ENCODE measurements around the gene OPN1SW.
A peak's percentile ranks its signal among the peaks of the same experiment; 100 is the strongest.

Gene OPN1SW

DNA sequence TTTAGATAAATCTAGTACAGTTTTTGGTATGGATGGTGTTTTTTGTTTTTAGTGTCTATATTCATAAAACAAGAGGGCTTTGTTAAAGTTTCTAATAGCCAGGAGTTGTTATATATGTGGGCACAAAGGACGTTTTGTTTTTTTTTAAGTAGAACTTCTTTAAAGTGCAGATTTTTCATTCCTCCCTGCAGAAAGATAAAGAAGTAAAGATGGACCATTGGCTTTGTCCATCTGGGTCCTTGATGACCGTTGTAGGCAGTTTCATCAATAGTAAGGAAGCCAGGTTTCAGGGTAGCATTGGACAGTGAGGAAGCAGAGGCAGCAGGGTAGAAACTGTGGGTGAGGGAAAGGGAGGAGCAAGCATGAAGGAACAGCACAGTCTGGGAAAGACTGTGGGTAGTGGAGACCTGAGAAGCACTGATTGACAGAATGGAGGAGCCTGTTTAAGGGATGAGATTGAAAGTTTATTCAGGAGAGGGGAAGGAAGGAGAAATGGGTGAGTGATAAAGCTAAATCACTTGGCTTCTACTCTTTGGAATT lies 31.2 kb downstream of the OPN1SW start:
- no peak overlapping the region for H2AFZ ChIP-seq (ENCODE audit: low read depth, low read length)
- H3K4me1 ChIP-seq (ENCODE audit: low read length) = peaks cover 15% of the 10 kb centered on the region
- H3K4me2 ChIP-seq (ENCODE audit: low read length) = no peak overlapping the region
- peaks cover 45% of the 10 kb centered on the region for H3K36me3 ChIP-seq (replicated peaks; ENCODE audit: low read depth, low read length)
- peaks cover 88% of the 10 kb centered on the region for H4K20me1 ChIP-seq (ENCODE audit: insufficient read depth, low read length)
- H3K4me3 ChIP-seq (ENCODE audit: low read length) = no peak overlapping the region
- H3K79me2 ChIP-seq (ENCODE audit: low read length) = peaks cover 99% of the 10 kb centered on the region
- H3K27me3 ChIP-seq (ENCODE audit: low read depth, low read length) = no peaks in the 10 kb centered on the region
- H3K9me3 ChIP-seq (ENCODE audit: insufficient read depth, low read length) = no peaks in the 10 kb centered on the region
- TF ChIP-seq, protein P1, sequence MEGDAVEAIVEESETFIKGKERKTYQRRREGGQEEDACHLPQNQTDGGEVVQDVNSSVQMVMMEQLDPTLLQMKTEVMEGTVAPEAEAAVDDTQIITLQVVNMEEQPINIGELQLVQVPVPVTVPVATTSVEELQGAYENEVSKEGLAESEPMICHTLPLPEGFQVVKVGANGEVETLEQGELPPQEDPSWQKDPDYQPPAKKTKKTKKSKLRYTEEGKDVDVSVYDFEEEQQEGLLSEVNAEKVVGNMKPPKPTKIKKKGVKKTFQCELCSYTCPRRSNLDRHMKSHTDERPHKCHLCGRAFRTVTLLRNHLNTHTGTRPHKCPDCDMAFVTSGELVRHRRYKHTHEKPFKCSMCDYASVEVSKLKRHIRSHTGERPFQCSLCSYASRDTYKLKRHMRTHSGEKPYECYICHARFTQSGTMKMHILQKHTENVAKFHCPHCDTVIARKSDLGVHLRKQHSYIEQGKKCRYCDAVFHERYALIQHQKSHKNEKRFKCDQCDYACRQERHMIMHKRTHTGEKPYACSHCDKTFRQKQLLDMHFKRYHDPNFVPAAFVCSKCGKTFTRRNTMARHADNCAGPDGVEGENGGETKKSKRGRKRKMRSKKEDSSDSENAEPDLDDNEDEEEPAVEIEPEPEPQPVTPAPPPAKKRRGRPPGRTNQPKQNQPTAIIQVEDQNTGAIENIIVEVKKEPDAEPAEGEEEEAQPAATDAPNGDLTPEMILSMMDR (IDR thresholded peaks at IDR 0.05; ENCODE audit: low read depth, low read length) = no peak
- no peak for TF ChIP-seq EZH2phosphoT487 (IDR thresholded peaks at IDR 0.05; ENCODE audit: low read depth)
- H3K27ac ChIP-seq (ENCODE audit: low read length) = no peak overlapping the region
- no peak overlapping the region for H3K9ac ChIP-seq (ENCODE audit: low read length)

DNA sequence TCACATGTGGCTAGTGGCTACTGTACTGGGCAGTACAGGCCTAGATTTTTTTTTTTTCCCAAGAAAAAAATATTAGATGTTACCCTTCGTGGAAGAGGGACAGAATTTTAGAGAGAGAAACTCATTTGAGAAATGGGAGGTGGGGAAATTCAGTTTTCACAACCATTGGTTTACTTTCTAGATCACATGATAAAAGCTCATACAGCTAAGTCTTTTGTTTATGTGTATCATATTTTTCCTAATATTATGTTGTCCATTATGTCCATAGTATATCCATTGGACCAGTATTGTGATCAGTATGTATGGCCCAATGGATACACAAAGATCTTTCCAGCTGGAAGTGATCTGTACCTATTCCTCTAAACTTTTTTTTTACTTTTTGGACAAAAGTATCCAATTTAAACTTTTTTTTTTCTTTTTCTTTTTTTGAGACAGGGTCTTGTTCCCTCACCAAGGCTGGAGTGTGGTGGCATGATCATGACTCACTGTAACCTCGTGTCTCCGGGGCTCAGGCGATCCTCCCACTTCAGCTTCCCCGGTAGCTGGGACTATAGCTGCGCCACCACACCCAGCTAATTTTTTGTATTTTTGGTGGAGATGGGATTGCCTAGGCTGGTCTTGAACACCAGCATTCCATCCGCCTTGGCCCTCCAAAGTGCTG lies 32.4 kb downstream of the OPN1SW start:
- Histone ChIP-seq H3K4me3 (ENCODE audit: low read length) (no peak overlapping the region), H3K4me1 (ENCODE audit: low read length) (peaks cover 21% of the 10 kb centered on the region), H3K9ac (ENCODE audit: low read length) (no peak overlapping the region), H3K27ac (ENCODE audit: low read length) (no peak overlapping the region), H3K9me3 (ENCODE audit: insufficient read depth, low read length) (no peaks in the 10 kb centered on the region), H3K27me3 (ENCODE audit: low read depth, low read length) (no peaks in the 10 kb centered on the region), H2AFZ (ENCODE audit: low read depth, low read length) (no peak overlapping the region), H4K20me1 (ENCODE audit: insufficient read depth, low read length) (peaks cover 82% of the 10 kb centered on the region), H3K4me2 (ENCODE audit: low read length) (no peak overlapping the region), H3K36me3 (replicated peaks; ENCODE audit: low read depth, low read length) (peaks cover 33% of the 10 kb centered on the region), H3K79me2 (ENCODE audit: low read length) (peaks cover 91% of the 10 kb centered on the region)
- TF ChIP-seq, protein P1 (IDR thresholded peaks at IDR 0.05; ENCODE audit: low read depth, low read length) = no peak
- no peak for TF ChIP-seq EZH2phosphoT487 (IDR thresholded peaks at IDR 0.05; ENCODE audit: low read depth)

DNA sequence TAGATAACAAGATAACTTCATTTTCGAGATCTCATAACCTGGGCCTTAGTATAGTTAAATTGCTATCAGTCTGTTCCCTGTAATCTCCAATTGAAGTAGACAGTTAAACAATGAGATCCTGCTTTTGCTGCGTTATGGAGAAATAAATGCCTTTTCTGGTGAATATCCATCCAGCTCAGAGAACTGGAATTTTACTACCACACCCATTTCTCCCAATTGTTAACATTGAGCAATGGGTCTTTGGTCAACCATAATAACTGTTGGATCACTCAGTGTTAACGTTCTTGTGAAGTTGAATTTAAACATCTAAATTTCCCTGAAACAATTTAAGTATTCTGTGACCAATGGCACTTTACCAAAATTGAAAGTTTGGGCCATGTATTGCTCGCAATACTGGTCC lies 33.4 kb downstream of the OPN1SW start:
- Histone ChIP-seq H3K4me3 (ENCODE audit: low read length) (no peak overlapping the region), H3K36me3 (replicated peaks; ENCODE audit: low read depth, low read length) (peaks cover 25% of the 10 kb centered on the region), H2AFZ (ENCODE audit: low read depth, low read length) (no peak overlapping the region), H3K9me3 (ENCODE audit: insufficient read depth, low read length) (no peaks in the 10 kb centered on the region), H3K4me2 (ENCODE audit: low read length) (no peak overlapping the region), H3K27ac (ENCODE audit: low read length) (no peak overlapping the region), H3K79me2 (ENCODE audit: low read length) (peaks cover 81% of the 10 kb centered on the region), H3K4me1 (ENCODE audit: low read length) (peaks cover 21% of the 10 kb centered on the region), H3K9ac (ENCODE audit: low read length) (no peak overlapping the region), H3K27me3 (ENCODE audit: low read depth, low read length) (no peaks in the 10 kb centered on the region), H4K20me1 (ENCODE audit: insufficient read depth, low read length) (peaks cover 72% of the 10 kb centered on the region)
- TF ChIP-seq, protein P1 (IDR thresholded peaks at IDR 0.05; ENCODE audit: low read depth, low read length) = no peak
- no peak for TF ChIP-seq EZH2phosphoT487 (IDR thresholded peaks at IDR 0.05; ENCODE audit: low read depth)

DNA sequence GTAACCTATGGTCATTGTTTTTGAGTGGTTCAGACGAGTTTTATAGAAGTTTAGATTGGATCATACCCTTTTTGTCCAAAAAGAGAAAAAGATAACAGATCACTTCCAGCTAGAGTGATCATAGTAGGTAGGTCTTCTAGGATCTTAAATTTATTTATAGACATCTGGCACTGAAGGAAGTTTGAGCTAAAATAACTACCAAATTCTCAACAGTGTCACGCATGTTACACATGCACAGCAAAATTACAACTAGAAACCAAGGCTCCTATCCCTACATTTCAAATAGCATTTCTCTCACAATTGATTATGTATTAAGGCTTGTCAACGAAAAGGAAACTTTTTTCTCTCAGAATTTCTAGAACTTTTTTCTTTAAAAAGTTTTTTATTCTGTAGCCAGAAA lies 34.1 kb downstream of the OPN1SW start:
- Histone ChIP-seq H3K27ac (ENCODE audit: low read length) (no peak overlapping the region), H3K79me2 (ENCODE audit: low read length) (peaks cover 73% of the 10 kb centered on the region), H3K9ac (ENCODE audit: low read length) (no peak overlapping the region), H3K4me2 (ENCODE audit: low read length) (peak overlapping the region; percentile 93; the same call in 1 of the 2 replicates), H3K4me3 (ENCODE audit: low read length) (no peak overlapping the region), H3K4me1 (ENCODE audit: low read length) (peaks cover 21% of the 10 kb centered on the region), H4K20me1 (ENCODE audit: insufficient read depth, low read length) (peaks cover 66% of the 10 kb centered on the region), H3K9me3 (ENCODE audit: insufficient read depth, low read length) (no peaks in the 10 kb centered on the region), H2AFZ (ENCODE audit: low read depth, low read length) (no peak overlapping the region), H3K36me3 (replicated peaks; ENCODE audit: low read depth, low read length) (peaks cover 25% of the 10 kb centered on the region), H3K27me3 (ENCODE audit: low read depth, low read length) (no peaks in the 10 kb centered on the region)
- TF ChIP-seq EZH2phosphoT487 (IDR thresholded peaks at IDR 0.05; ENCODE audit: low read depth) = no peak
- TF ChIP-seq, protein P1 (IDR thresholded peaks at IDR 0.05; ENCODE audit: low read depth, low read length) = no peak
